Measurements from ENCODE around the gene CCNJL.
"Not testable (repeated sequence)": the region's sequence is repeated elsewhere in the genome, so short reads cannot be mapped to it uniquely, and the experiment has no call there.

The CCNJL gene

DNA sequence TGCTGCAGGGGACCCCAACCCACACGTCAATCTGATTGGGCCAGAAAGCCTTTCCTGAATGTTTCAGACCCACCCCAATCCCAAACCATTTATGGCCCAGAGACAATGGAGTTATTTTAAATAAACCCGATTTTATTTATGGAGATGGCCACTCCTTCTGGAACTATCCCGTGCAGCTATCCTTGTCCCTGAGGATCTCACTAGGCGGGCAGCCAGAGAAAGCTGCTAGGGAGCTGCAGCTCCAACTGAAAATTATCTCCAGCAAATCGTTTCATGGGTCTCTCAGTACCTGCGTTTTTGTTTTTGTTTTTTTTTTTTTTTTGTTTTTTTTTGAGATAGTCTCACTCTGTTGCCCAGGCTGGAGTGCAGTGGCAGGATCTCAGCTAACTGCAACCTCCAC lies 35.1 kb upstream of the CCNJL start:
- DNase-seq: no peak
- no peak for ATAC-seq
- Mint-ChIP-seq H3K4me1 (no peaks in the 10 kb centered on the region), H3K27me3 (peaks cover 5% of the 10 kb centered on the region), H3K27ac (no peak overlapping the region), H3K4me3 (no peak overlapping the region), H3K9me3 (no peaks in the 10 kb centered on the region), H3K36me3 (ENCODE audit: low read depth) (no peaks in the 10 kb centered on the region)

DNA sequence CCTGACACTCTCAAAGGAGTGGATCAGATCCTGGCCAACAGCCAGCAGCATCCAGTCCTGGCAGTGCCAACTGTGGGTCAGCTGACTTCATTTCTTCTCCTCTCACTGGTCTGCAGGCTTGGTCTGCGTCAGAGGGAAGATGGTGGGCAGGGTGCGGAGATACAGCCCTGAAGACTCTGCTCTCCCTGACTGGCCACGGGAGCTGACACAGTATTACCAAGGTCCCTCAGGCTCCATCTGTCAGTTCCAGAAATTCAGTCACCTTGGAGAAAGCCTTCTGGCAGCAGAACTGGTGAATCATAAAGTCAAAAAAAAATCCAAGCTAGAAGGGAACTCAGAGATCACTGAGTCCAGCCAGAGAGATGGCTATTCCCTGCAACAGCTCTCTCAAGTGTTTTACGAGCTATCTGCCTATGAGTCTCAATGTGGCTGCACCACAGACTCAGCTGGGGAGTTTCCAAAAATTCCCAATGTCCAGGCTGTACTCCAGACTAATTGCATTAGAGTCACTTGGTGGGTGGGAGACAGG lies 30.1 kb upstream of the CCNJL start:
- Mint-ChIP-seq H3K4me1 (peaks cover 7% of the 10 kb centered on the region), H3K4me3 (no peak overlapping the region), H3K27ac (no peak overlapping the region), H3K36me3 (ENCODE audit: low read depth) (no peaks in the 10 kb centered on the region), H3K27me3 (peaks cover 5% of the 10 kb centered on the region), H3K9me3 (no peaks in the 10 kb centered on the region)
- ATAC-seq (no peak), DNase-seq (no peak)

DNA sequence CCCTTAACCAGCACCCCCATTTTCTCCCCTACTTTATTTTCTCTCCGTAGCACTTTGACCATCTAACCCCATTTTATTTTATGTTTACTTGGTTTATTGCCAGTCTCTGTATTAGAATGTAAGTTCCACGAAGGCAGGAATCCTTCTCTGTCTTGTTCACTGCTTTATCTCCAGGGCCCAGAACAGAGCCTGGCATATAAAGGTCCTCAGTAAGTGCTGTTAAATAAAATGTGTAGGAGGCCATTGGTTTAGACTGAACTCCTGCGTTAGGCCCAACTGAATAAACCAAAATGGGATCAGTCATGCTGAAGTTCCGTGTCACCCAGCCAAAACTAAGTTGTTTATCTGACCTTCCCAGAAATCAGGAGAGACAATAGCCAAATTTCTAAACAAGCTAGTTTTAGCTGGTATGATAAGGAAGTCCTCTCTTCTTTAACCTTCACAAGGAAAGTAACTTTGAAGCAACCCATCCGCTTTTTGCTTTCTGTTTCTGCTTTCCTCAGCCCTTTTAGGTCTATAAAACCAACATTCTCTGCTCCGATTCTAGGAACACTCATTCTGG lies 29.0 kb upstream of the CCNJL start:
- Mint-ChIP-seq H3K27ac (no peak overlapping the region), H3K4me1 (peaks cover 7% of the 10 kb centered on the region), H3K9me3 (no peaks in the 10 kb centered on the region), H3K27me3 (peaks cover 5% of the 10 kb centered on the region), H3K36me3 (ENCODE audit: low read depth) (no peaks in the 10 kb centered on the region), H3K4me3 (no peak overlapping the region)
- ATAC-seq: no peak
- DNase-seq: no peak

DNA sequence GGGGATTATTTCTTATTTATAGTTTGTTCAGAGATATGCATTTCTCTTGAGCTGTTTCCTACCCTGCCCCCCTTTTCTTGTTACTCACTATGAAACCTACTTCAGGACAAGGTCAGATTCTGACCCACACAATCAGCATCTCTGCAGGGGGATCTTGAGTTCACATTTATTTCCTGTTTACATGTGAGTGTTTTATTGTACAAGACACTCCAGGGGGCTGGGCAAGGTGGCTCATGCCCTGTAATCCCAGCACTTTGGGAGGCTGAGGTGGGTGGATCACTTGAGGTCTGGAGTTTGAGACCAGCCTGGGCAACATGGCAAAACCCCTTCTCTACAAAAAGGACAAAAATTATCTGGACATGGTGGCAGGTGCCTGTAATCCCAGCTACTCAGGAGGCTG lies 28.1 kb upstream of the CCNJL start:
- not testable (repeated sequence) for H3K27me3 Mint-ChIP-seq; ATAC-seq; H3K27ac Mint-ChIP-seq; DNase-seq; H3K4me1 Mint-ChIP-seq; H3K9me3 Mint-ChIP-seq; H3K4me3 Mint-ChIP-seq; H3K36me3 Mint-ChIP-seq (ENCODE audit: low read depth)

DNA sequence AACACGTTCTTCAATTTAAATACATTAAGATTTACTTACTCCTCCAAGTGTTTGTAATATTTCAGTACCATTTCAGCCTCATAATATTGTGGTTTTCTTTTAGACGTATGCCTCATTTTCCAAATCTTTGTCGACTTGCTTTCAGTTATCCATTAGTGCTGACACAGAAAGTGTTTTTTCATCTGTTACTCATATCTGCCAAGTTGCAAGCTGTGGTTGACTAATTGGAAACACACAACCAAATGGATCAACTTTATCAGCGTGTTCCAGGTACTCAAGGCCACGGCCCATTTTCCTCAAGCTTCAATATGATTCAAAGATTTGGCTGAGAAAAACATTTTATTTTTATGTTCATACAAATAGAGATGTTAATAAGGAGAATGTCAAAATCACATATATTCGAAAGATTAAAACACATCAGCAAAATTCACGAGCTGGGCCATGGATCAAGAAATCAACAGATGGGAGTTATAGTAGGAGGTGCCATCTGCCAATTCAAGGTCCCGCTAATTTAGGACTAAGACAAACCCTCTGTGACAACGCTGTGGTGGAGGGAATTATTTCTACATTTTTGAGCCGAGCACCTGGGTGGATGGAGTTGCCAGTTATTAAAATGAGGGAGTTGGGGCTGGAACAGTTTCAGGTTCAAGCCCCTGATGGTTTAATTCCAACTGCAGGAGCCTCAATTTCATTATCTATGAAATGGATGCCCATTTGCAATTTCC lies 27.2 kb upstream of the CCNJL start:
- ATAC-seq (no peak), DNase-seq (no peak)
- no peak overlapping the region for H3K27ac Mint-ChIP-seq
- H3K4me3 Mint-ChIP-seq: no peak overlapping the region
- H3K36me3 Mint-ChIP-seq (ENCODE audit: low read depth): no peaks in the 10 kb centered on the region
- H3K4me1 Mint-ChIP-seq: peaks cover 7% of the 10 kb centered on the region
- H3K27me3 Mint-ChIP-seq: peaks cover 2% of the 10 kb centered on the region
- H3K9me3 Mint-ChIP-seq: no peaks in the 10 kb centered on the region

DNA sequence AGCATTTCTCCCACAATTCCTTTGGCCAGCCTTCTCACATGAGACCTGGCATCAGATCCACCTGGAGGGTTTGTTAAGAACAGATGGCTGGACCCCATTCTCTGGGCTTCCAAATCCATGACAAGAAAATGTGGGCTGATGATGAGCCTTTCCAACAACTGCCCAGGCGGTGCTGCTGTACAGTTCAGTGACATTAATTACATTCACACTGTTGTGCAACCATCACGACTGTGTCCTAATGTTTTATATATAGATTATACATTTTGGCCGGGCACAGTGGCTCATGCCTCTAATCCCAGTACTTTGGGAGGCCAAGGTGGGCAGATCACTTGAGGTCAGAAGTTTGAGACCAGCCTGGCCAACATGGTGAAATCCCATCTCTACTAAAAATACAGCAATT lies 22.4 kb upstream of the CCNJL start:
- H3K9me3 Mint-ChIP-seq: not testable (repeated sequence)

DNA sequence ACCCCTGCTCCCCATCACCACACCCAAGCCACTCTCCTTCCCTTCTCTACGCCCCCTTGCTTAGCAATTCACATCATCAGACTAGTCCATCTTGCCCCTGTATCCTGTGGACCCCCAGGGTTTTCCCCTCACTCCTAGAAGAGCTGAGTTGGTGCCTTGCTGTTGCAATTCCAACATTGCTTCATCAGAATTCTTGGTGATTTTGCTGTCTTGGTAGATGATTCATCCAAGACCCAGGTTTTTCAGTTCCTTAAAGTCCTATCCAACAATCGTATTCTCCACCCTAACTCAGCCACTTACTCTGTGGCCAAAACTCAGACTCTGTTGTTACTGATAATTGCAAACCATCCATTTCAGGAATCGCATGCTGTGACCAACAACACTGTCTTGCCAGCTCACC lies 21.4 kb upstream of the CCNJL start:
- no peak for DNase-seq
- Mint-ChIP-seq H3K4me1 (peaks cover 7% of the 10 kb centered on the region), H3K4me3 (no peak overlapping the region)

More for the DNA sequence above, 22.4 kb upstream of the CCNJL start:
- not testable (repeated sequence) for H3K27me3 Mint-ChIP-seq; ATAC-seq; H3K4me3 Mint-ChIP-seq; H3K36me3 Mint-ChIP-seq (ENCODE audit: low read depth); DNase-seq; H3K27ac Mint-ChIP-seq
- peaks cover 12% of the 10 kb centered on the region for H3K4me1 Mint-ChIP-seq

DNA sequence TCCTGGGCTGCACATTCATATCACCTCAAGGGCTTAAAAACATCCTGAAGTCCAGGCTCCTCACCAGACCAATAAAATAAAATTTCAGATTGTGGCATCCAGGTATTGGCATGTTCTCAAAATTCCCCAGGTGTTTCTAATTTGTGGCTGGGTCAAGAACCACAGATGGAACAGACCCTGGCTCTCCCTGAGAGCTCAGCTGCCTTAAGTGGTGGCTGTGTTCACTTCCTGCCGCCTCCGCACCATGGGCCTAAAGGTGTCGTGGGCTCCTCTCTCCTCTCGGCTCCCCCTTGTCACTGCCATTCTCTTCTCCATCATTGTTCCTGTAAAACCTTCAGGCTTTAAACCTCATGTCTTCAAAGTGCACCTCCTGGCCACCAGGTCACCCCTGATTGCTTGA lies 17.8 kb upstream of the CCNJL start:
- H3K27me3 Mint-ChIP-seq: peaks cover 5% of the 10 kb centered on the region

More for the DNA sequence above, 21.4 kb upstream of the CCNJL start:
- ATAC-seq: no peak
- Mint-ChIP-seq H3K36me3 (ENCODE audit: low read depth) (no peaks in the 10 kb centered on the region), H3K9me3 (no peaks in the 10 kb centered on the region), H3K27me3 (peaks cover 5% of the 10 kb centered on the region), H3K27ac (no peak overlapping the region)

DNA sequence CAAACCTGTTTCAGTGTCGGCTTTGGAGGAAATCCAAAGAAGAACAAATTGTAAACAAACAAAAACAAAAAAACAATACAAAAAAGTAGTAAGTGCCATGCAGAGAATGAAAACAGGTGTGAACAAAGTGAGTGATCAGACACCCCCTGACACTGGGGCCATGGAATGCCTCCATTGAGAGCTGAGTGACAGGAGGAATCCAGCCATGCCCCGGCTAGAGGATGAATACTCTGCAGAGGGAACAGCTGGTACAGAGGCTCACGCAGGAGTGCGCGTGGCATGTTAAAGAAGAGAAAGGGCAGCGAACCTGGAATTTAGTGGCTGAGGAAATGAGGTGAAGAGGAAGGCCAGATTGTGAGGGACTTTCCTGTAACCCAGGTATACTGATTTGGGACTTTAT lies 15.5 kb upstream of the CCNJL start:
- DNase-seq: no peak
- no peaks in the 10 kb centered on the region for H3K27me3 Mint-ChIP-seq
- ATAC-seq: no peak
- no peak overlapping the region for H3K4me3 Mint-ChIP-seq
- no peak overlapping the region for H3K27ac Mint-ChIP-seq
- peaks cover 5% of the 10 kb centered on the region for H3K4me1 Mint-ChIP-seq
- H3K36me3 Mint-ChIP-seq (ENCODE audit: low read depth): no peaks in the 10 kb centered on the region
- no peaks in the 10 kb centered on the region for H3K9me3 Mint-ChIP-seq

More for the DNA sequence above, 17.8 kb upstream of the CCNJL start:
- peaks cover 7% of the 10 kb centered on the region for H3K4me1 Mint-ChIP-seq
- H3K4me3 Mint-ChIP-seq: no peak overlapping the region
- peak; percentile 36 for ATAC-seq
- H3K27ac Mint-ChIP-seq: no peak overlapping the region
- H3K9me3 Mint-ChIP-seq: no peaks in the 10 kb centered on the region
- DNase-seq: no peak
- no peaks in the 10 kb centered on the region for H3K36me3 Mint-ChIP-seq (ENCODE audit: low read depth)

DNA sequence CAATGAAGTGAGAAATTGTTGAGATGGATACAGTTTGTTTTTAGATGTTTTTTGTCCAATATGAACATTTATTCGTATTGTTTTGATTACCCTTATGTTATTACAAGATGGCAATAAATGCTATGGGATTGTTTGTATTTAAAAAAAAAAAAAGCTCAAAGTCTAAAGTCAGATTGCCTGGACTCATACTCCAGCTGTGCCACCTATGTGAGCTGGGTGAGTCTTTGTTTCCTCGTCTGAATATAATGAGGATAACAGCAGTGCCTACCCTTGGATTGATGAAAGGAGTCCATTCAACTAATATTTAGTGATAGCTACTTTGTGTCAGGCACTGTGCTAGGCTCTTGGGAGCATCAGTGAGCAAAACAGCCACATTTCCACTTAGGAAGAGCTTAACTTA lies 14.6 kb upstream of the CCNJL start:
- Mint-ChIP-seq H3K9me3 (no peaks in the 10 kb centered on the region), H3K27me3 (no peaks in the 10 kb centered on the region), H3K36me3 (ENCODE audit: low read depth) (no peaks in the 10 kb centered on the region), H3K27ac (no peak overlapping the region), H3K4me1 (peaks cover 5% of the 10 kb centered on the region), H3K4me3 (no peak overlapping the region)
- ATAC-seq (no peak), DNase-seq (no peak)

DNA sequence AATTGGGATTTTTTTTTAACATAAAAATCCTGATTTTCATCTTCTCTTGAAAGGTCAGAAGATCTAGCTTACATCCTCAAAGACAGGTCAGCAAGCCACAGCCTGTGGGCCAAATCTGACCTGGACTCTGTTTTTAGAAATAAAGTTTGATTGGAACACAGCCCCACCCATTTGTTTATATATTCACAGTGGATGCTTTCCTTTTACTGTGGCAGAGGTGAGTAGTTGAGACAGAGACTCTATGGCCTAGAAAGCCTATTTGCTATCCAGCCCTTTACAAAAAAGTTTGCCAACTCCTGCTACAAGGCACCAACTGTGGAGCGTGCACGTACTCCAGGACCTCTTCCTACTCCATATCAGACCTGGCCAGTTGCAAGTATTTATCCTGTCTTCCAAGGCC lies 13.4 kb upstream of the CCNJL start:
- DNase-seq (no peak), ATAC-seq (no peak)
- Mint-ChIP-seq H3K27me3 (peaks cover 2% of the 10 kb centered on the region), H3K4me3 (no peak overlapping the region), H3K36me3 (ENCODE audit: low read depth) (no peaks in the 10 kb centered on the region), H3K9me3 (no peaks in the 10 kb centered on the region), H3K4me1 (peaks cover 5% of the 10 kb centered on the region), H3K27ac (no peak overlapping the region)

DNA sequence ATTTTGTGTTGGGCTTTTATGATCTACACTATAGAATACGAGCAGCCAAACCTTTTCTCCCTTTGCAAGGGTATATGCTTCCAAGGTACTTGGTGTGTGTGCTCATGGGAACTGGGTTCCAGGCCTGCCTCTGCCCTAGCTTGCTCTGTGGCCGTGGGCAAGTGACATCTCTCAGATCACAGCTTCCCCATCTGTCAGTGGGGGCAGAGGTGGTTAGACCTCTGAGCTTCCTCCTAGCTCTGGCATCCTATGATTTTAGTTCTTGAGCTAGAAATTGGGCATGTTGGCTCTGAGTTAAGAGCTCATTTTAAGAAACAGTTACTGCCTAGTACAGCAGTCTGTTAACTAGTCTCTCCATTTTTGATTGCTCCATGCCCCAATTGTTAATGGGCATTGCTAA lies 12.5 kb upstream of the CCNJL start:
- no peak overlapping the region for H3K27ac Mint-ChIP-seq
- H3K4me1 Mint-ChIP-seq: no peaks in the 10 kb centered on the region

DNA sequence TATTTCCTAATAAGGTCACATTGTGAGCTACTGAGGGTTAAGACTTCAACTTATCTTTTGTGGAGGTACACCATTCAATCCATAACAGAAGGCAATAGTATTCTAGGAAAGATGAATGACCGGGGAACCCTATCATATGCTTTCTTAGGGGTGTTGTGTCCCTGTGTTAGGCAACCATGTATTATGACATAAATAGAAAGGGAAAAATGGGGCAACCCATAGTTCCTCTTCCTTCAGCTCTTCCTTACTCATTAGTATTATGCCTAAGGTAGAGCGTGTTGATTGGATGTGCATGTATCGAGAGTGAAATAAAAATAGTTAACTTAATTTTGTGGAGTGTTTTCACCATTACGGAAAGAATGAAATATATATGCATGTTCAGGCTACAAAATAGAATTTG lies 6.0 kb upstream of the CCNJL start:
- ATAC-seq (no peak), DNase-seq (no peak)
- Mint-ChIP-seq H3K27me3 (peaks cover 27% of the 10 kb centered on the region), H3K4me3 (no peak overlapping the region), H3K9me3 (no peaks in the 10 kb centered on the region), H3K36me3 (ENCODE audit: low read depth) (no peaks in the 10 kb centered on the region), H3K4me1 (no peaks in the 10 kb centered on the region), H3K27ac (no peak overlapping the region)

More for the DNA sequence above, 12.5 kb upstream of the CCNJL start:
- H3K36me3 Mint-ChIP-seq (ENCODE audit: low read depth): no peaks in the 10 kb centered on the region
- DNase-seq (no peak), ATAC-seq (no peak)
- H3K27me3 Mint-ChIP-seq: peaks cover 7% of the 10 kb centered on the region
- H3K9me3 Mint-ChIP-seq: no peaks in the 10 kb centered on the region
- no peak overlapping the region for H3K4me3 Mint-ChIP-seq

DNA sequence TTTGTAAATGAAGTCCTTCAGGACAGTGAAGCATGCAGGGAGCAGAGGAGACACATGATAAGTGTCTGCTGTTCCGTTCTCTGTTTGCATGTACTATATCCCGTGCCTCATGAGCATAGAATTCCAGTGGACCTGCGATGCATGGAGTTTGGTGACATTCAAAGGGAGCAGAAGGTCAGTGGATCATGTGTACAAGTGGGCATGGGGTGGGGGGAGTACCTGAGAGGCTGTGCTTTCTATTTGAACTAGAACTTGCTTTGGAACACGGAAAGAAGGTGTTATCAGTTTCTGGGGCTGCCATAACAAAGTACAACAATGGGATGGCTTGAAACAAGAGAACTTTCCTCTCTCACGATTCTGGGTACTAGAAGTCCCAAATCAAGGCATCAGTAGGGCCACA lies 5.1 kb upstream of the CCNJL start:
- Mint-ChIP-seq H3K9me3 (no peaks in the 10 kb centered on the region), H3K4me1 (peaks cover 7% of the 10 kb centered on the region), H3K4me3 (no peak overlapping the region), H3K27ac (no peak overlapping the region), H3K36me3 (ENCODE audit: low read depth) (no peaks in the 10 kb centered on the region), H3K27me3 (peaks cover 36% of the 10 kb centered on the region)
- ATAC-seq (no peak), DNase-seq (no peak)

DNA sequence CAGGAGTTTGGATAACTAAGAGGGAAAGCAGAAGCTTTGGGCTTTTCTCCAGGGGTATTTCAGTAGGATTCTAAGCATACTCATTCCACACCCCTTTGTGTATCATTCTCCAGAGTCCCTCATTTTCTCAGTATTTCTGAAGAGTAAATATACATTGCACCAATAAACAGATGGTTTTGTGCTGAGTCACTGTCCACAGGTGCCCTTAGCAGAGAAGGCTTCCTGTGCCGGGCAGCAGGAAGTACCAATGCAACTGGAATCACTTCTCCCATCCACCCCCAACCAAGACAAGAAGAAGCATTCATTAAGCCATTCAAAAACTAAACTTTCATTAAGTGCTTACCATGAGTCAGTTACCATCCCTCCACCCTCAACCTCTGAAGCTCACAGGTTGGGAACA lies 3.6 kb upstream of the CCNJL start:
- no peaks in the 10 kb centered on the region for H3K36me3 Mint-ChIP-seq (ENCODE audit: low read depth)
- H3K4me3 Mint-ChIP-seq: no peak overlapping the region
- ATAC-seq (no peak), DNase-seq (no peak)
- H3K9me3 Mint-ChIP-seq: no peaks in the 10 kb centered on the region
- peaks cover 46% of the 10 kb centered on the region for H3K27me3 Mint-ChIP-seq
- no peak overlapping the region for H3K27ac Mint-ChIP-seq
- H3K4me1 Mint-ChIP-seq: peaks cover 11% of the 10 kb centered on the region

Data from activated naive CD8-positive, alpha-beta T cell treated with anti-CD3 and anti-CD28 coated beads, Interleukin-2, amount 50 U/mL, for 24 hours (primary cell).